ENCODE results near the gene CTNND2.
"Not testable (repeated sequence)": the region's sequence is repeated elsewhere in the genome, so short reads cannot be mapped to it uniquely, and the experiment has no call there.

Gene CTNND2

GRCh38 chr5:11672385-11673085, 231.7 kb downstream of the CTNND2 start:
- no peak for DNase-seq

GRCh38 chr5:11658376-11658775, 245.9 kb downstream of the CTNND2 start:
- DNase-seq: no peak

GRCh38 chr5:11656916-11657315, 247.3 kb downstream of the CTNND2 start:
- no peak for DNase-seq

GRCh38 chr5:11655681-11656080, 248.6 kb downstream of the CTNND2 start:
- DNase-seq: no peak

- no peak for DNase-seq
These were observed 253.3 kb downstream of the CTNND2 start for GRCh38 chr5:11650936-11651335.

GRCh38 chr5:11646141-11646540, 258.1 kb downstream of the CTNND2 start:
- no peak for DNase-seq

- DNase-seq: no peak
These were observed 261.8 kb downstream of the CTNND2 start for GRCh38 chr5:11642438-11642837.

GRCh38 chr5:11640158-11640873, 263.9 kb downstream of the CTNND2 start:
- DNase-seq: no peak

- DNase-seq: no peak
These were observed 281.5 kb downstream of the CTNND2 start for GRCh38 chr5:11622785-11623184.

- DNase-seq: no peak
These were observed 284.1 kb downstream of the CTNND2 start for GRCh38 chr5:11620172-11620571.

GRCh38 chr5:11619339-11620024, 284.8 kb downstream of the CTNND2 start:
- DNase-seq: no peak

GRCh38 chr5:11617080-11617479, 287.2 kb downstream of the CTNND2 start:
- no peak for DNase-seq

- DNase-seq: not testable (repeated sequence)
These were observed 287.6 kb downstream of the CTNND2 start for GRCh38 chr5:11616624-11617023.

GRCh38 chr5:11611011-11611410, 293.2 kb downstream of the CTNND2 start:
- no peak for DNase-seq

- no peak for DNase-seq
These were observed 294.5 kb downstream of the CTNND2 start for GRCh38 chr5:11609570-11610303.

GRCh38 chr5:11608530-11608929, 295.7 kb downstream of the CTNND2 start:
- no peak for DNase-seq

- no peak for DNase-seq
These were observed 296.2 kb downstream of the CTNND2 start for GRCh38 chr5:11607944-11608483.

GRCh38 chr5:11602298-11602697, 301.9 kb downstream of the CTNND2 start:
- no peak for DNase-seq

GRCh38 chr5:11599499-11599898, 304.7 kb downstream of the CTNND2 start:
- no peak for DNase-seq

- DNase-seq: no peak
These were observed 307.6 kb downstream of the CTNND2 start for GRCh38 chr5:11596657-11597071.

GRCh38 chr5:11596185-11596584, 308.1 kb downstream of the CTNND2 start:
- DNase-seq: no peak

- DNase-seq: no peak
These were observed 309.2 kb downstream of the CTNND2 start for GRCh38 chr5:11595045-11595444.

GRCh38 chr5:11594021-11594420, 310.2 kb downstream of the CTNND2 start:
- no peak for DNase-seq
